Limb (tissue), 2 donors: ENCODE measurements around the gene ATP10A.
A peak's percentile ranks its signal among the peaks of the same experiment; 100 is the strongest.

Experiments used
- DNase-seq, 2 donors: peaks; one replicate each; pipeline ENCODE4 v3.0.0-alpha.2; 2016; ENCODE audit errors: extremely low spot score in 2 of 2

The ATP10A gene, protein sequence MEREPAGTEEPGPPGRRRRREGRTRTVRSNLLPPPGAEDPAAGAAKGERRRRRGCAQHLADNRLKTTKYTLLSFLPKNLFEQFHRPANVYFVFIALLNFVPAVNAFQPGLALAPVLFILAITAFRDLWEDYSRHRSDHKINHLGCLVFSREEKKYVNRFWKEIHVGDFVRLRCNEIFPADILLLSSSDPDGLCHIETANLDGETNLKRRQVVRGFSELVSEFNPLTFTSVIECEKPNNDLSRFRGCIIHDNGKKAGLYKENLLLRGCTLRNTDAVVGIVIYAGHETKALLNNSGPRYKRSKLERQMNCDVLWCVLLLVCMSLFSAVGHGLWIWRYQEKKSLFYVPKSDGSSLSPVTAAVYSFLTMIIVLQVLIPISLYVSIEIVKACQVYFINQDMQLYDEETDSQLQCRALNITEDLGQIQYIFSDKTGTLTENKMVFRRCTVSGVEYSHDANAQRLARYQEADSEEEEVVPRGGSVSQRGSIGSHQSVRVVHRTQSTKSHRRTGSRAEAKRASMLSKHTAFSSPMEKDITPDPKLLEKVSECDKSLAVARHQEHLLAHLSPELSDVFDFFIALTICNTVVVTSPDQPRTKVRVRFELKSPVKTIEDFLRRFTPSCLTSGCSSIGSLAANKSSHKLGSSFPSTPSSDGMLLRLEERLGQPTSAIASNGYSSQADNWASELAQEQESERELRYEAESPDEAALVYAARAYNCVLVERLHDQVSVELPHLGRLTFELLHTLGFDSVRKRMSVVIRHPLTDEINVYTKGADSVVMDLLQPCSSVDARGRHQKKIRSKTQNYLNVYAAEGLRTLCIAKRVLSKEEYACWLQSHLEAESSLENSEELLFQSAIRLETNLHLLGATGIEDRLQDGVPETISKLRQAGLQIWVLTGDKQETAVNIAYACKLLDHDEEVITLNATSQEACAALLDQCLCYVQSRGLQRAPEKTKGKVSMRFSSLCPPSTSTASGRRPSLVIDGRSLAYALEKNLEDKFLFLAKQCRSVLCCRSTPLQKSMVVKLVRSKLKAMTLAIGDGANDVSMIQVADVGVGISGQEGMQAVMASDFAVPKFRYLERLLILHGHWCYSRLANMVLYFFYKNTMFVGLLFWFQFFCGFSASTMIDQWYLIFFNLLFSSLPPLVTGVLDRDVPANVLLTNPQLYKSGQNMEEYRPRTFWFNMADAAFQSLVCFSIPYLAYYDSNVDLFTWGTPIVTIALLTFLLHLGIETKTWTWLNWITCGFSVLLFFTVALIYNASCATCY (N-terminal part only)

DNA sequence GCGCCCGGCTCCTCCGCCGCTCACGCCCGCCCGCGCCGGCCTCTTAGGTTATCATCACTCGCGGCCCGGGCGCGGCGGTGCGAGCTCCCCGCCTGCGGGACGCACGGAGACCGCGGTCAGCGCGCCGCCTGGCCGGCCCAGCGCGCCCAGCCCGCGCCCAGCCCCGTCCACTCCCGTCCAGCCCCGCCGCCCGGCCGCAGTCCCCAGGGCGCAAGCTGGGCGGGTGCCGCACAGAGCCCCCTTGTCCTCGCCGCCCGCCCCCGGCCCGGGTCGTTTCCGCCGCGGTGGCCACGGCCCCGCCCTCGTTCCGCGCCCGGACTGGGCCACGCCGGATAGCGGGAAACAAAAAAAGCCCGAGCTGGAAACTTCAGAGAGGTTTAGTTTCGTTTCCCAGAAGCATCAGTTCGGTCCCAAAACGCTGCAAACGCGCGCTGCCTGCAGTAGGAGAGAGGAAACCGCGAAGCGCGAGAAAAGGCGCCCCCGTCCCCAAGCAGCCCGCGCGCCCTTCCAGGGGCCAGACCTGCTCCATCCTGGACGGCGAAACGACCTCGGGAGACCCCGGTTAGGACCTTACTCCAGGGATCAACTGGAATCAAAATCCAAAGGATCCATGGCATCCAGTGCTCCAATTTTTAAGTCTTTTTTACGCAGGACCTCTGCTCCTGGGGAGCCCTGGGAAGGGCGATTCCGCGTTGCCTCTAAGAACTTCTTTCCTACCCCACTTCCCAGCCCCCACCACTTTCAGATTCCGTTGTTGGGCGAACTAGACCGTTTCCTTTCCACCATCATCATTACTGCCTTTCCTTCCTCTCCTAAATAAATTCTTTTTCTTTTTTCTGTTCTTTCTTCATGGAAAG, at the start of gene ATP10A:
ATP10A (minus strand) TSS at position 217 of the 857 bp plus-strand sequence. CDS start 231 bp downstream, outside the sequence.
- peak in 1 of 2 donors; percentile 73 for DNase-seq

DNA sequence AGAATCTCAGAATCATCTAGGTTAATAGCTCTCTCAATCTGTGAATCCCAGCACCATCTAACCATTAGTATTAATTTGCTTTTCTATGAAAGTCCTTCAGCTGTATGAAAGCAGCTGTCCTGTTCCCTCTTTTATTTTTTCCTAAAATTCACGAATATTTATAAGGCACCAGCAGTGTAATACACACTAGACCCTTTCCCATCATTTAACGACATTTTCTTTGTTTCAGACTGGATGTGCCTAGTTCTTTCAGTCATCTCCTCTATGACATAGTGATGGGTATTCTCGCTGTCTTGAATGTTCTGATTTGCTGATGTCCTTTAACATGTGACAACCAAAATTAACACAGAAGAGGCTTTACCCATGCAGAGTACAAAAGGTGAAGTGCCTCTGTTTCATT, 48.9 kb upstream of the ATP10A start:
- no peak for DNase-seq

DNA sequence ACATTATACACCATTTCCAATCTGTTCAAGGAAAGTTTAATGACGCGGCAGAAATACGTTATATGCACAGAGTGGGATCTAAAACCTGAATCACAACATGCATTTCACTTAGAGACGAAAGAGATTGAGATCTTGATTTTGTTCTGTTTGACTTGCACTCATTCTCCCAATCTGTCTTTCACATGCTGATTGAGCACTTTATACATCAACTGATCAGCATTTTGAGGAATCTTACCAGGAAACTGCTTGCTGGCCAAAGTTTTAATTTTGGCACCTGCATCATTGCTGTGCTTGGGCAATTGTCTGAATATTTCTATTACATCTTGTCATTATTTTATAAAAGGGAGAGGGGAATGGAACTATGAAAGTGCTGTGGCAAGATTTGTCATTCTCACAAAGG, 47.7 kb upstream of the ATP10A start:
- DNase-seq: no peak

DNA sequence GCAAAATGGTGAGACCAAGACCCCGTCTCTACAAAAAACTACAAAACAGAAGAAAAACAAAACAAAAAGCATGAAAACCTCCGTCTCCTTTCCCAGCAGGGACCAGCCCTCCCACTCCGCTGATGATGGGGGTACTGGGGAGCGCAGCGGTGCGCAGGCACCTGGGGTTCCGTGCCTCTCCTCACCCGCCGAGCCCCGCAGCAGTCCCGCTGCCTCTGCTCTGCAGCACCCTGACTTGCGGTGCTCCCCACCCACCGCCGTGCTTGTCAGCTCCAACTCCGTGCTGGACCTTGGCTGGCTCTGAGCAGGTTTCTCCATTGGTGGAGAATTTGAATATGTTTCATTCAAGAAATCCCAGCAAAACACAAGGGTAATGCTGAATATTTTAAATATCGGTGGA, 46.7 kb upstream of the ATP10A start:
- DNase-seq: no peak

DNA sequence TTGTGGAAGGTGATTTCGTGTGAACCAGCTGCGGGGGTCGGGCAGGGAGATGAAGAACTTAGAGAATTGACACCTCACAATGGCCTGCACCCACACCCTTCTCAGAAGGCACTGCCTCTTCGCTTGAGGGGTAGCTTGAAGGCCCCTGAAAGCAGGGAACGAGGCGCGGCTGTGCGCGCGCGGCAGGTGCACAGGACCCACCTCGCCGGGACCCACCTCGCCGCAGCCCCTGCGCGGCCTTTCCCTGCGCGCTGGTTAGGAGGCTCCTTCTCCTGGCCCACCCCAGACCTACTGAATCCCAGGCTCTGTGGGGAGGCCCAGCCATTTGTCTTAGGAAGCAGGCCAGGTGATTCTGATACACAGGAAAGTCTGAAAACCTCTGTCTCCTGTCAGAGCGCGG, 46.2 kb upstream of the ATP10A start:
- no peak for DNase-seq

DNA sequence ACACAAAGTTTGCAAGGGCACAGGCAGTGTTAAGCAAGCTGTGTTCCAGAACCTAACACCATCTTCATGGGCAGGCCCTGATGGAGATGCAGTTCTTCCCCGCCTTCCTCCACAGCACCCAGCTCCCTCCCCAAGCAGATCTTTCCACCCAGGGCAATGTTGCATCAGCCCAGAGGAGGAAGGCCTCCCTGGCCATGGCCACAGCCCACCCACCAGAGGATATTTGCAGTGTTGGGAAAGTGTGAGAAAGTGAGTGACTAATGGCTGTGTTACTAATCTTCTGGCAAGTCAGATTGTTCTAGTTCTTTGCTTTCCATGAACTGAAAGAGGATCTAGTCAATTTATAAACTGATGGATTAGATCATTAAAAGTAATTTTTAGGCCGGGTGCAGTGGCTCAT, 42.0 kb upstream of the ATP10A start:
- DNase-seq: no peak

DNA sequence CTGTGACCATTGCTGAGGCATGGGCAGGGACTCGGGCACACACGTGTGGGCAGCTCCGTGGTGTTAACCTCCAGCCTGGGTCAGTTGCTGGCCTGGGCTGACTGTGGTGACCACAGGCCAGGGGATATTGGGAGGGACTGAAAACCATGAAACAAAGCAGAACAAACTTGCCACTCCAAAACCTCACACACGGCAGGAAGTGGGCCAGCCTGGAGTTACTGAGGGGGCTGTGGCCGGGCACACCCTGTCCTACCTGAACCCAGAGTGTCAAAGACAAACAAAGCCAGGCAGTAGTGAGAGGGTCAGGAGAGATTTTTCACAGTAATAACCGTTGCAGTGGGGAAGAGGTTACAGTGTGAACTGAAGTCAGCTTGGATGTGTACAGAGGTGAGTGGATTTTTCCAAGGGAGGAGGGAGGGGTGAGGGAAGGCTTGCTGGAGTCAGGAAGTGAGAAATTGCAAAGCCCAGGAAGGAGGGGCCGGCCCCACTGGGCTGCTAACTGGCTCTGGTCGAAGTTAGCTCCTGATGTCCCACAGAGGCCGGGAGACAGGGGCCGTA, 40.0 kb upstream of the ATP10A start:
- no peak for DNase-seq

DNA sequence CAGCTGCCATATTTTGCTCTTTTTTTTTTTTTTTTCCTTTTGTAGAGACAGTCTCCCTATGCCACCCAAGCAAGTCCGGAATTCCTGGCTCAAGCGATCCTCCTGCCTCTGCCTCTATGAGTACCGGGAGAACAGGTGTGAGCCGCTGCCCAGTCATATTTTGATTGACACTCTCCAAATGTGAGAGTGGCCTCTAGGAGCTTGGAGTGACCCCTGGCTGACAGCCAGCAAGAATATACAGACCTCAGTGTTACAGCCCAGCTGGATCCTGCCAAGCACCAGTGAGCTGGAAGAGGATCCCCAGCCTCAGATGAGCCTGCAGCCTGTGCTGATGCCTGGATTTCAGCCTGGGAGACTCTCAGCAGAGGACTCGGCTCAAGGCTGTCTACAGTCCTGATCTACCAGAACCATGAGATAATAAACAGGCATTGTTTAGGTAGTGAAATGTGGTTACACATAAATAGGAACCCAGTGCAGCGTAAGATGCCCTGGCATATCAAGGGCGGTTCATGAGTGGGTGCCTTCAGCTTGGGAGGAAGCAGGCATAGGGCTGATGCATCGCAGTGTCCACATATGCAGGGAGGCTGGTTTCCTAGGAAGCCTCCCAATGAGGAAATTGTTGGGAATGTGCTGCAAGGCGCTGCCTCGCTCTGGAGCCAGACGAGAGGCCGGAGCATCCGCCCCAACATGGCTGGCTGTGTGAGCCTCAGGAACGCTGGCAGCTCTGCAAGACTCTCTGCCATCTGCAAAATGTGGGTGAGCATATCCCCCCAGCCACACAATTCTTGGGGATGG, 38.9 kb upstream of the ATP10A start:
- DNase-seq: no peak

DNA sequence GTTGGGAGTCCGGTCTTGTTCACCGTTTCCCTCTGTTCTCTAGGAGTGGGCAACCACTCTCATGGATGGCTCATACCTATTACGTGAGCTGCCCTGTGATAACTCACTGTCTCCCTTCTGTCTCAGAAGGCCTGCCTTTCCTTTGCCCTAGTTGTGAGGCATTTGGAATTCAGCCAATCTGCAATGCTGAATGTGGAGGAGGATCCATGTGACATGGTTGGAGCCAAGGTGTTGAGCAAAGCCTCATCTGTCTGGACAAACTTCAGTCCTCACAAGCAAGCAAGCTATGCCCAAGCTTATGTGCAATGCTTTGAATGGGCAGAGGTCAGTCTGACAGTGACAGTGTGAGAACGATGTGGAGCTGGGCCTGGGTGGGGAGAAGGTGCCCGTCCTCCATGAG, 37.8 kb upstream of the ATP10A start:
- DNase-seq: no peak

DNA sequence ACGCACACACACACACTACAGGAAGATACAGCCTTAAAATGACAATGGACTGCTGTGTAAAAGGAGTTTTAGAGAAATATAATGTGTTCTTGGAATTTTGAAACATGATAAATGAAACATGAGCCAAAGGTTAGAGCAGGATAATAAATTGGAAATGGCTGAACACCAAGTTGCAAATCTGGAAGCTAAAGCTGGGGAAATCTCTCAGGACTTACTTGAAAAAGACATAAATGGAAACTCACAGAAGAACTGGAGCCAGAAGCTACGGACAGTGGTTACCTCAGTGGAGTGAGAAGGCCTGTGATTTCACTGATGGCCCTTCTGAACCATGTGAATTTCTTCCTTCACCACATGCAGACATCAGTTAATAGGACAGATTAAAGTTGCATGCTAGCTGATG, 37.3 kb upstream of the ATP10A start:
- no peak for DNase-seq

DNA sequence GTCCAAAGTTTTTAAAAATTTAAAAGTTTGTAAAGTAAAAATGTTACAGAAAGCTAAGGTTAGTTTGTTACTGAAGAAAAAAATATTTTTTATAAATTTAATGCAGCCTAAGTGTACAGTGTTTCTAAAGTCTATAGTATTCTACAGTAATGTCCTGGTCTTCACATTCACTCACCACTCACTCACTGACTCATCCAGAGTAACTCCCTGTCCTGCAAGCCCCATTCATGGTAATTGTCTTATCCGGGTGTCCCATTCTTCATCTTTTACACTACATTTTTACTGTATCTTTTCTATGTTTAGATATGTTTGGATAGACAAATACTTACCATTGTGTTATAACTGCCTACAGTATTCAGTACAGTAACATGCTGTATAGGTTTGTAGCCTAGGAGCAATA, 36.7 kb upstream of the ATP10A start:
- no peak for DNase-seq

DNA sequence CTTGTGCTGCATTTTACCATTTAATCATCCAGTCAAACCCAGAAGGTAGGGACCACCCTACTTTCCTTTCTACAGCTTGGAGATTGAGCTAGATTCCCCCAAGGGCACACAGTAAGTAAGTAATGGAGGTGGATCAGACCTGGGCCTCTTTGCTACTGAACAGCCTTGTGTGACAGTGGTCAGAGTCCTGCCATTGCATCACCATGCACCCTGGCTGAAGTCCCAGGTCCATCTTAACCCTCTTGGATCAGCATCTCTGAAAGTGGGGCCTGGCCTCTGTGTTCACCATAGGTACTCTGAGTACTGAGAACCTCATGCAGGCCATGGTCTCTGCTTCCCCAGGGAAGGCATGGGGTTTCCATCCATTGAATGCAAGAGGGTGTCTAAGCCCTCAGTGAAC, 34.5 kb upstream of the ATP10A start:
- no peak for DNase-seq

DNA sequence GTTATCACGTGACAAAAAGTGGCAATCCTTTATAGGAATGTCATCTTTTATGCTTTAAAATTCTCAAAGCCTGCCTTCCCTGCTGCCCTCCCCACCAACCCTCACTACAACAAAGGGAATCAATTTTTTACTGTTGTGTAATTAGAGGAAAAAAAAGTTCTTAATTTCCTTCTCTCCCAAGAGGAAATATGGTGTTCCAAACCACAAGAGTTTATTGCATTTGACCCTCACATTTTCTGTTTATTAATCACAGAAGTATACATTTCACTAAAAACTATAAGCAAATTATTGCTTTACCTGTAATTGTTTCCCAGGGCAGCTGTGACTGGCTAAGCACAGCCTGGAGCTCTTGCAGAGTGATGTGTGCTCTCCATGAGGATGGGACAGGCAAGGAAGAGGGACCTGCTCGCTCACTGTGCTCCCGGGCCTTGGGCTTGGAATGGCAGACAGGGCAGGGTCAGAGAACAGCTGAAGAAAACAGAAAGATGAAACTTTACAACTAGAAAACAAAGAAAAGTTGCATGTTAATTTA, 31.3 kb upstream of the ATP10A start:
- DNase-seq: no peak

DNA sequence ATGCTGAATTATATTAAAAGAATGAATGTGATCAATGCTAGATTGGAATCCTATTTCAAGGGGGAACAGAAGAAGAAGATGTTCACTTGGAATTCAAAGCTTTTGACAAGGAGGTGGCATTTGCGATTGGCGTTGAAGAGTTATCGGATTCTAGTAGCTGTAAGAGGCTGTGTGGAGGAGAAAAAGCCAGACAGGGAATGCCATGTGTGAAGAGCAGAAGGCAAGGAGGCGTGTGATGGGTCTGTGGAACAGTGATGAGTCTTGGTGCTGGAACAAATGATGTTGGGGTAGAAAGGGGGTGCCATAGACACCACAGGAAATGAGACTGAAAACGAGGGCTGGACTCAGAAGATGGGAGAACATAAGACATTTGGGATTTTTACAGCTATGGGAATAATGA, 30.5 kb upstream of the ATP10A start:
- DNase-seq: no peak

DNA sequence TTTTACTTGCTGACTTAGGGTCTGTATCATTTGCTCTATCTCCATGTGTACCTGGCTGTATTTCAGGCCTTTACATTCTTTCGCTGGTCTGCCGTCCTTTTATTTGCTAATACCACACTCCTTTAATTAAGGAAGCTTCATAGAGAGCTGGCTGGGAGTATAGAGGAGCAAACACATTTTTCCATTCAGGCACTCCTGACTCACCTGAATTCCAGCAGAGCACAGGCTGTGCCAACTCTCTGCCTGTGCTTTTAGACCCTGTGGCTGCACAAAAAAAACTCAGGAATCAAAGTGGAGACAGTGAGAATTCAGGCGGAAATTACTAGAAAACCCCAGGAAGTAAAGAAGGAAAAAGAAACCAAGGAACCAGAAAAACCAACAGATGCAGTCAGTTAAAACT, 29.0 kb upstream of the ATP10A start:
- DNase-seq: no peak

DNA sequence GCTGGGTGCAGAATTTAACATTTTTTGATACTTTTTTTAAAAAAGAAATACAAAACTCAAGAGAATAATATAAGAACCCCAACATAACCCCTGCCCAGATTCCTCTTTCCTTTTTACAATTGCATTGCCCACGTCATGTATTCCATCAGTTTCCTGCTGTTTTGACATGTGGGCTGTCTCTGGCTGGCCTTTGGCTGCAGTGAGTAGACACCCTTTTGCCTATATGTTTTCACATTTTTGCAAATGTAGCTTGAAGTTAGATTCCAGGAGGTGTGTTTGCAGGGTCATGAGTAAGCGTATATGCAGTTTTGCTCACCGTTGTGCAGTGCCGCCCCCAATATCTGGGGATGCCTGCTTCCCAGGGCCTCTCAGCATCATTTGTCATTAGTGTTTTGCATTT, 28.0 kb upstream of the ATP10A start:
- DNase-seq: no peak

DNA sequence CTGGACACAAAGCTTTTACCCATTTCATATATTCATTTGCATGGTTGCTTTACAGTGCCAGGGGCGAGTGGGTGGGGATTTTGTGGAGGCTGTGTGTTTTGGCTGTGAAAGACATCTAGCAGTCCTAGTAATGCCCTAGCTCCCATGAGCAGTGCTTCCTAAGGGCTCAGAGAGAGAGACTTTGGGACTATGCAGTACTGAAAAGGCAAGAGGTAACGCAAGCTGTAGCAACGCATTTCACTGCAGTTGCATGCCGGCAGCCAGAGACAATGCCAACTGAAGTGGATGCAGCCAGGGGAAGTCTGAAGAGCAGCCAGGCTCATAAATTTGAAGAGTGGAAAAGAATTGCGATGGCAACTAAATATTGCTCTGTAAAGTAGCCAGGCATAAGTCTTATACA, 27.4 kb upstream of the ATP10A start:
- DNase-seq: no peak

DNA sequence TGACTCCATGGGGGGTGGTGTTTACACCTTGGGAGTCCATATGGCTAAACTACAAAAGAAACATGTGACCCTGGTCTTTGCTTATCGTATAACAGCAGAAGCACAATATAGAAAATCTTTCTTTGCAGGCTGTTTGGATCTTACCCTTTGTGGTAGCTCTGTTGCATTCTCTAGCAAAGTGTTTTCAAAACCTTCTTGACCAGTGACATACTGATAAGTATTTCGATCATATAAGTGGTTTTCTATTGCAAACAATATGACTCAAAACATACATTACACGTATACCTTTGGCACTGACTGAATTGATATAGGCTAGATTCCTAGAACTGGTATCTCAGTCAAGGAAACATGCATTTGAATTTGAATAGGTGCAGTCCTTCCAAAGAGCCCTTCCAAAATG, 24.7 kb upstream of the ATP10A start:
- DNase-seq: no peak

DNA sequence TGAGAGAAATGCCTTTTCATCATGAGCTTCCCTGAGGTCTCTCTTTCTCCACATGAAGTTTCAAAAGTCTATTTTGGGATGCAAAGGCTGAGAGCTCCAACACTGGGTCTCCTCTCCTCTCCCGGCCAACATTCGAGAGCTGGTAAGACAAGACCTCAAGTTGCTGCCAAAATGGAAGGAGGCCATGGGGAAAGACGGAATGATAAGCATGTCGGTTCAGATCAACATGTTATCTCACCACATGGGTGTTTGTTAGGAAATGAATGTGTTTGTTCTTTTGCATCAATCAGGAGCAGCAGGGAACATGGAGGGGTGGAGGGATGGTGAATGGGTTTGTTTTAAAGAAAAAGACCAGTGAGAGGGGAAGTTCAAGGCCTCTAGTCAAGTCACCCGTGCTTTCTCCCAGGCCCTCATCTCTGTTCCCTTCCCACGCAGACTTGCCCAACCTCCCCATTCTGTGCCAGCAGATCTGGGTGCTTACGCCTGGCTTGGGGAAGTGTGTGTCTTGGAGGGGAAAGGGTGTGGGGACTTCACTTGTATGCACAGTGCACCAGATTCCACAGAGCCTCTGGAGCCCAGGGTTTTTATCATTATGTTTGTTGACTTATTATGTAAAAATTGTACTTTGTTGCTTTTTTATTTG, 23.5 kb upstream of the ATP10A start:
- DNase-seq: no peak
